Kidney epithelial cell (primary cell): ENCODE results near the gene MGLL. TPM values are rescaled to one million over a fixed set of nuclear protein-coding genes. Genes with fewer than 3 reads are reported as not detected.

Experiments
- DNase-seq: peaks from one replicate; pipeline ENCODE4 v3.0.0-alpha.2; 2010; ENCODE audit warnings: low read depth
- H3K27me3 ChIP-seq: 2 replicates; pipeline ENCODE4 v1.6.0; 2011; ENCODE audit warnings: low read length; ENCODE audit not compliant: control insufficient read depth, insufficient read depth
- H3K36me3 ChIP-seq: 2 replicates; pipeline ENCODE4 v1.5.1; 2011; ENCODE audit warnings: low read length; ENCODE audit not compliant: control insufficient read depth, insufficient read depth
- H3K4me3 ChIP-seq: 2 replicates; pipeline ENCODE4 v1.5.1; 2011; ENCODE audit warnings: low read depth, mild to moderate bottlenecking, control low read depth, low read length
- CTCF ChIP-seq: IDR thresholded peaks from 2 replicates; pipeline ENCODE4 v1.5.1; 2011; ENCODE audit warnings: mild to moderate bottlenecking, moderate library complexity, low read length, control low read depth, inconsistent platforms; ENCODE audit not compliant: insufficient read depth, poor library complexity, severe bottlenecking
- total RNA-seq: library from RNA; depleted of rRNA; stranded (reverse); fragments of >200 nt; gene quantifications from 2 replicates; pipeline ENCODE4 v1.2.3, GENCODE V29; 2015

MGLL gene
- total RNA-seq, 1 donor from 2014 or later, result 71.8 TPM

- no peak for DNase-seq
- Histone ChIP-seq H3K36me3 (no peaks in the 10 kb centered on the region), H3K4me3 (no peak overlapping the region), H3K27me3 (no peaks in the 10 kb centered on the region)
- no peak for TF ChIP-seq CTCF
These were observed 155.1 kb downstream of the MGLL start for GRCh38 chr3:127667119-127667681.

GRCh38 chr3:127666676-127667075 is 155.6 kb downstream of the MGLL start:
- TF ChIP-seq CTCF, result no peak
- no peak for DNase-seq
- no peak overlapping the region for H3K4me3 ChIP-seq

GRCh38 chr3:127665586-127665985 is 156.7 kb downstream of the MGLL start:
- no peak overlapping the region for H3K4me3 ChIP-seq
- TF ChIP-seq CTCF, result no peak
- no peak for DNase-seq
- no peaks in the 10 kb centered on the region for H3K27me3 ChIP-seq
- H3K36me3 ChIP-seq, result no peaks in the 10 kb centered on the region

More at GRCh38 chr3:127666676-127667075, 155.6 kb downstream of the MGLL start:
- no peaks in the 10 kb centered on the region for H3K27me3 ChIP-seq
- H3K36me3 ChIP-seq, result no peaks in the 10 kb centered on the region

- DNase-seq, result no peak
- H3K27me3 ChIP-seq, result no peaks in the 10 kb centered on the region
- no peak for TF ChIP-seq CTCF
- H3K4me3 ChIP-seq, result no peak overlapping the region
- no peaks in the 10 kb centered on the region for H3K36me3 ChIP-seq
These were observed 157.2 kb downstream of the MGLL start for GRCh38 chr3:127665165-127665564.

GRCh38 chr3:127663151-127663550 is 159.2 kb downstream of the MGLL start:
- no peak for DNase-seq
- TF ChIP-seq CTCF, result no peak

GRCh38 chr3:127662001-127662469 is 160.3 kb downstream of the MGLL start:
- Histone ChIP-seq H3K27me3 (no peaks in the 10 kb centered on the region), H3K36me3 (no peaks in the 10 kb centered on the region), H3K4me3 (no peak overlapping the region)
- no peak for TF ChIP-seq CTCF
- no peak for DNase-seq

More at GRCh38 chr3:127663151-127663550, 159.2 kb downstream of the MGLL start:
- no peaks in the 10 kb centered on the region for H3K36me3 ChIP-seq
- no peak overlapping the region for H3K4me3 ChIP-seq
- H3K27me3 ChIP-seq, result no peaks in the 10 kb centered on the region
